Trophoblast cell (in vitro differentiated cells and primary cell): ENCODE data around the gene DLGAP1.

Experiments
- DNase-seq, 2 donors: peaks; one replicate each; pipeline ENCODE4 v3.0.0-alpha.2; 2016
- H2AFZ ChIP-seq: 2 replicates; pipeline ENCODE4 v1.6.1; 2013; ENCODE audit warnings: low read length, moderate library complexity, mild to moderate bottlenecking; ENCODE audit not compliant: insufficient read depth, poor library complexity
- H2AK5ac ChIP-seq: 2 replicates; pipeline ENCODE4 v1.6.1; 2013; ENCODE audit warnings: mild to moderate bottlenecking, low read length
- H2BK120ac ChIP-seq: 2 replicates; pipeline ENCODE4 v1.6.1; 2013; ENCODE audit warnings: low read length, mild to moderate bottlenecking, moderate library complexity; ENCODE audit not compliant: insufficient read depth, poor library complexity
- H2BK12ac ChIP-seq: 2 replicates; pipeline ENCODE4 v1.6.1; 2013; ENCODE audit warnings: mild to moderate bottlenecking, low read length, moderate library complexity
- H2BK5ac ChIP-seq: 2 replicates; pipeline ENCODE4 v1.6.1; 2013; ENCODE audit warnings: low read length, low read depth, moderate library complexity, mild to moderate bottlenecking; ENCODE audit not compliant: poor library complexity
- H3K14ac ChIP-seq: 2 replicates; pipeline ENCODE4 v1.6.1; 2013; ENCODE audit warnings: mild to moderate bottlenecking, low read length
- H3K18ac ChIP-seq: 2 replicates; pipeline ENCODE4 v1.6.1; 2013; ENCODE audit warnings: mild to moderate bottlenecking, low read length
- H3K23ac ChIP-seq: 2 replicates; pipeline ENCODE4 v1.6.1; 2013; ENCODE audit warnings: low read length
- H3K27ac ChIP-seq: 2 replicates; pipeline ENCODE4 v1.5.1; 2013; ENCODE audit warnings: low read depth, mild to moderate bottlenecking, inconsistent platforms, low read length, moderate library complexity
- H3K27me3 ChIP-seq: 2 replicates; pipeline ENCODE4 v1.6.1; 2013; ENCODE audit warnings: inconsistent platforms, mild to moderate bottlenecking, low read length, moderate library complexity; ENCODE audit not compliant: insufficient read depth
- H3K36me3 ChIP-seq, 2 experiments: 1 replicate in 1 of 2; 2 replicates in 1 of 2; pipeline ENCODE4 v1.6.1; 2013; ENCODE audit warnings: low read length in 2 of 2, mild to moderate bottlenecking in 2 of 2, moderate library complexity in 1 of 2; ENCODE audit not compliant: insufficient read depth in 2 of 2, control insufficient read depth in 1 of 2
- H3K4ac ChIP-seq: 2 replicates; pipeline ENCODE4 v1.6.1; 2013; ENCODE audit warnings: low read depth, mild to moderate bottlenecking, low read length, moderate library complexity
- H3K4me1 ChIP-seq, 2 experiments: 1 replicate in 1 of 2; 2 replicates in 1 of 2; pipeline ENCODE4 v1.6.1; 2013; ENCODE audit warnings: low read length in 2 of 2, mild to moderate bottlenecking in 2 of 2, moderate library complexity in 1 of 2; ENCODE audit not compliant: insufficient read depth in 2 of 2, control insufficient read depth in 1 of 2
- H3K4me2 ChIP-seq: 2 replicates; pipeline ENCODE4 v1.6.1; 2013; ENCODE audit warnings: inconsistent platforms, mild to moderate bottlenecking, low read length, moderate library complexity
- H3K4me3 ChIP-seq: 2 replicates; pipeline ENCODE4 v1.5.1; 2013; ENCODE audit warnings: mild to moderate bottlenecking, low read depth, low read length, inconsistent platforms
- H3K79me1 ChIP-seq: one replicate; pipeline ENCODE4 v1.6.1; 2013; ENCODE audit warnings: low read length
- H3K79me2 ChIP-seq: 2 replicates; pipeline ENCODE4 v1.6.1; 2013; ENCODE audit warnings: low read length, mild to moderate bottlenecking; ENCODE audit not compliant: control insufficient read depth, insufficient read depth, poor library complexity
- H3K9ac ChIP-seq: 2 replicates; pipeline ENCODE4 v1.6.1; 2013; ENCODE audit warnings: mild to moderate bottlenecking, low read length
- H3K9me3 ChIP-seq: 2 replicates; pipeline ENCODE4 v1.6.1; 2013; ENCODE audit warnings: low read depth, mild to moderate bottlenecking, control low read depth, inconsistent platforms, low read length; ENCODE audit not compliant: insufficient read depth
- H4K12ac ChIP-seq: 2 replicates; pipeline ENCODE4 v1.6.1; 2013; ENCODE audit warnings: low read depth, mild to moderate bottlenecking, low read length, moderate library complexity
- H4K8ac ChIP-seq: 2 replicates; pipeline ENCODE4 v1.6.1; 2013; ENCODE audit warnings: low read depth, mild to moderate bottlenecking, low read length, moderate library complexity
- H4K91ac ChIP-seq: one replicate; pipeline ENCODE4 v1.6.1; 2013; ENCODE audit warnings: low read depth, mild to moderate bottlenecking, low read length, moderate library complexity
- WGBS: extraction: QIAGEN DNeasy Blood & Tissue Kit; methylation state at CpG from one replicate; pipeline ENCODE4 v1.1.7; 2013; ENCODE audit warnings: missing lambda C conversion rate; ENCODE audit not compliant: insufficient read length, insufficient coverage; ENCODE audit errors: extremely low coverage; 5-methylcytosine and 5-hydroxymethylcytosine counted together

Gene DLGAP1

GRCh38 chr18:3966246-3966641 lies 488.9 kb downstream of the DLGAP1 start:
- H3K27ac ChIP-seq = no peak overlapping the region
- H4K12ac ChIP-seq = no peak overlapping the region
- no peaks in the 10 kb centered on the region for H3K79me1 ChIP-seq
- no CpG with 5 or more reads among the region's 2 CpGs for WGBS
- no peaks in the 10 kb centered on the region for H3K36me3 ChIP-seq
- H3K9me3 ChIP-seq = peaks cover 2% of the 10 kb centered on the region
- no peak overlapping the region for H3K4me3 ChIP-seq
- no peak overlapping the region for H2AFZ ChIP-seq
- no peaks in the 10 kb centered on the region for H3K79me2 ChIP-seq
- H3K4me2 ChIP-seq = no peak overlapping the region
- H4K8ac ChIP-seq = no peak overlapping the region
- no peak overlapping the region for H3K18ac ChIP-seq
- H3K14ac ChIP-seq = no peak overlapping the region
- H2BK12ac ChIP-seq = no peak overlapping the region
- no peak overlapping the region for H4K91ac ChIP-seq
- H3K4ac ChIP-seq = no peak overlapping the region
- H2BK5ac ChIP-seq = no peak overlapping the region
- no peak for DNase-seq
- H3K9ac ChIP-seq = no peak overlapping the region
- H3K27me3 ChIP-seq = no peaks in the 10 kb centered on the region
- no peak overlapping the region for H3K23ac ChIP-seq
- H2BK120ac ChIP-seq = no peak overlapping the region
- no peak overlapping the region for H2AK5ac ChIP-seq
- peaks cover 0 to 3% of the 10 kb centered on the region in 2 experiments for H3K4me1 ChIP-seq

- H3K4me2 ChIP-seq = no peak overlapping the region
These were observed 494.1 kb downstream of the DLGAP1 start for GRCh38 chr18:3960977-3961376.

GRCh38 chr18:3960142-3960541 lies 495.0 kb downstream of the DLGAP1 start:
- Histone ChIP-seq H2BK12ac (no peak overlapping the region), H2BK120ac (no peak overlapping the region), H3K18ac (no peak overlapping the region), H4K91ac (no peak overlapping the region), H3K79me1 (no peaks in the 10 kb centered on the region), H2AFZ (no peak overlapping the region), H3K4ac (no peak overlapping the region), H2BK5ac (no peak overlapping the region), H3K4me1 (peaks cover 0 to 3% of the 10 kb centered on the region in 2 experiments), H3K9ac (no peak overlapping the region), H4K12ac (no peak overlapping the region), H3K27ac (no peak overlapping the region), H3K4me3 (no peak overlapping the region), H3K27me3 (no peaks in the 10 kb centered on the region), H3K23ac (no peak overlapping the region), H4K8ac (no peak overlapping the region), H3K36me3 (no peaks in the 10 kb centered on the region), H3K4me2 (no peak overlapping the region), H3K9me3 (peaks cover 2% of the 10 kb centered on the region), H3K14ac (no peak overlapping the region), H3K79me2 (no peaks in the 10 kb centered on the region), H2AK5ac (no peak overlapping the region)
- no peak for DNase-seq
- no CpG with 5 or more reads among the region's 4 CpGs for WGBS

More at GRCh38 chr18:3960977-3961376, 494.1 kb downstream of the DLGAP1 start:
- Histone ChIP-seq H3K9ac (no peak overlapping the region), H4K12ac (no peak overlapping the region), H2BK120ac (no peak overlapping the region), H3K27ac (no peak overlapping the region), H4K91ac (no peak overlapping the region), H2AK5ac (no peak overlapping the region), H3K4ac (no peak overlapping the region), H3K36me3 (no peaks in the 10 kb centered on the region), H2AFZ (no peak overlapping the region), H3K23ac (no peak overlapping the region), H3K9me3 (peaks cover 2% of the 10 kb centered on the region), H3K4me3 (no peak overlapping the region), H3K18ac (no peak overlapping the region), H3K4me1 (peaks cover 0 to 3% of the 10 kb centered on the region in 2 experiments), H3K79me1 (no peaks in the 10 kb centered on the region), H2BK12ac (no peak overlapping the region), H2BK5ac (no peak overlapping the region), H4K8ac (no peak overlapping the region), H3K14ac (no peak overlapping the region), H3K27me3 (no peaks in the 10 kb centered on the region), H3K79me2 (no peaks in the 10 kb centered on the region)
- no peak for DNase-seq
- no CpG with 5 or more reads among the region's 7 CpGs for WGBS

GRCh38 chr18:3952031-3952430 lies 503.1 kb downstream of the DLGAP1 start:
- Histone ChIP-seq H3K4ac (no peak overlapping the region), H4K91ac (no peak overlapping the region), H3K14ac (no peak overlapping the region), H2BK5ac (no peak overlapping the region), H3K4me1 (no peaks in the 10 kb centered on the region), H2AFZ (no peak overlapping the region), H3K4me2 (no peak overlapping the region), H3K27ac (no peak overlapping the region), H3K18ac (no peak overlapping the region), H2BK120ac (no peak overlapping the region), H3K9ac (no peak overlapping the region), H4K12ac (no peak overlapping the region), H3K79me1 (no peaks in the 10 kb centered on the region), H2AK5ac (no peak overlapping the region), H3K27me3 (no peaks in the 10 kb centered on the region), H3K4me3 (no peak overlapping the region), H4K8ac (no peak overlapping the region), H3K36me3 (no peaks in the 10 kb centered on the region), H3K9me3 (no peaks in the 10 kb centered on the region), H2BK12ac (no peak overlapping the region), H3K23ac (no peak overlapping the region), H3K79me2 (no peaks in the 10 kb centered on the region)
- 100% methylated on average over 1 of the region's 5 CpGs for WGBS
- no peak for DNase-seq
